Uterus (tissue), 4 donors: ENCODE results near the gene NFIC. TPM values are rescaled to one million over a fixed set of nuclear protein-coding genes. Genes with fewer than 3 reads are reported as not detected.
"Not testable (repeated sequence)": the region's sequence is repeated elsewhere in the genome, so short reads cannot be mapped to it uniquely, and the experiment has no call there.

Experiments
- DNase-seq, 2 donors: peaks; one replicate each; pipeline ENCODE4 v3.0.0-alpha.2; 2019 to 2020
- H3K27ac ChIP-seq, 2 donors: fragments of 200-600 bp; sonication (generic); 1 replicate in 1 of 2; 2 replicates in 1 of 2; pipeline ENCODE4 v1.5.1; 2016 to 2018
- H3K27me3 ChIP-seq, 2 donors: fragments of 200-600 bp; sonication (generic); one replicate each; pipeline ENCODE4 v1.5.1; 2018 to 2019; ENCODE audit warnings: control low read depth in 1 of 2
- H3K36me3 ChIP-seq, 2 donors: fragments of 200-600 bp; sonication (generic); one replicate each; pipeline ENCODE4 v1.5.1; 2019; ENCODE audit warnings: control low read depth in 1 of 2
- H3K4me1 ChIP-seq, 2 donors: fragments of 200-600 bp; sonication (generic); one replicate each; pipeline ENCODE4 v1.5.1; 2018 to 2019; ENCODE audit warnings: control low read depth in 1 of 2
- H3K4me3 ChIP-seq, 2 donors: fragments of 200-600 bp; sonication (generic); 1 replicate in 1 of 2; 2 replicates in 1 of 2; pipeline ENCODE4 v1.5.1; 2018 to 2019; ENCODE audit warnings: mild to moderate bottlenecking in 1 of 2
- H3K9me3 ChIP-seq, 2 donors: fragments of 200-600 bp; sonication (generic); one replicate each; pipeline ENCODE4 v1.5.1; 2019; ENCODE audit warnings: control low read depth in 1 of 2
- POLR2A ChIP-seq, 2 donors: fragments of 450-650 bp; IDR thresholded peaks; one replicate each; pipeline ENCODE4 v1.6.1; 2016; ENCODE audit warnings: antibody characterized with exemption in 2 of 2, mild to moderate bottlenecking in 1 of 2, moderate library complexity in 1 of 2
- intact Hi-C: fragments of 100-400 bp; cut with DNase I; formaldehyde crosslinking; loops from one replicate; pipeline ENCODE4 v1.15.1; 2023; ENCODE audit warnings: low total_unique reads
- total RNA-seq, 4 donors: library from RNA; depleted of rRNA in 3 of 4; stranded (reverse); fragments of >200 nt in 3 of 4; gene quantifications; one replicate each; pipeline versions ENCODE4 v1.1.0 to v1.2.4, GENCODE V29; 2014 to 2023
- TF ChIP-seq, protein P1 (sequence below), 4 experiments: fragments of 200-600 bp in 2 of 4; fragments of 450-650 bp in 2 of 4; sonication (generic) in 2 of 4; IDR thresholded peaks; one replicate each; pipeline ENCODE4 v1.5.1; 2016 to 2019; ENCODE audit warnings: antibody characterized with exemption in 4 of 4, mild to moderate bottlenecking in 2 of 4, moderate library complexity in 1 of 4
- donor health status: DM: yes; HTN: yes; CAD: no.

The NFIC gene
- total RNA-seq, 4 donors from 2014 or later, result 18.5 to 361 (median 82.9) TPM

DNA sequence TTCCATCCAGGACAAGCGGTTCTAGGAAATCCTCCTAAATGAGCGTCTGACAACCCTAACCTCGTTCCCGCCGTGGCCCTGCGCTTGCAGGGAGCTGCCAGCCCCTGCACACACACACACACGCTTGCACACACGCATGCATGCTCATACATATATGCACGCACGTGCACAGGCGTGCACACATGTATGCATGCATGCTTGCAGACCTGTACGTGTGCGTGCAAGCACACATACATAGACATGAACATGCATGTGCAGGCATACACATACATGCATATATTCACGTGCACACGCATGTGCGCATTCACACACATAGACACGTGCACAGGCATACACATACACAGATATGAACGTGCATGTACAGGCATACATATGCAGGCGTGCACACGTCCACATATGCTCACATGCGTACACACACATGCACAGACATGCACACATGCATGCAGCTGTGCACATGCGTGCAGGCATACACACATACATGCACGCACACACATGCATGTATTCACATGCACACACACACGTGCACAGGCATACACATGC, 78.4 kb downstream of the NFIC start:
- intact Hi-C loops, result no loop called here
- peaks cover 0 to 4% of the 10 kb centered on the region in 2 donors for H3K4me1 ChIP-seq
- H3K27ac ChIP-seq, result no peak overlapping the region

DNA sequence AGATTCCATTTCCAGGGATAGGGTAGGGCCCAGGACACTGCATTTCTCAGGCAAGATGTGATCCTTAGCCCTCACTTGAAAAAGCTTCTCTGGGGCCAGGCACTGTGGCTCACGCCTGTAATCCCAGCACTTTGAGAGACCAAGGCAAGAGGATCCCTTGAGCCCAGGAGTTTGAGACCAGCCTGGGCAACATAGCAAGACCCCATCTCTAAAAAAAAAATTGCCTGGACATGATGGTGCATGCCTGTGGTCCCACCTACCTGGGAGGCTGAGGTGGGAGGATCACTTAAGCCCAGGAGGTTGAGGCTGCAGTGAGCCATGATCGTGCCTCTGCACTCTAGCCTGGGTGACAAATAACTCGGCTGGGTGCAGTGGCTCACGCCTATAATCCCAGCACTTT, 80.3 kb downstream of the NFIC start:
- H3K36me3 ChIP-seq, H3K4me3 ChIP-seq, H3K27me3 ChIP-seq, DNase-seq, intact Hi-C loops, H3K9me3 ChIP-seq: not testable (repeated sequence)
- Histone ChIP-seq H3K27ac (peak overlapping the region in 1 of 2 donors; percentile 6), H3K4me1 (peaks cover 0 to 10% of the 10 kb centered on the region in 2 donors)

More for the DNA sequence above, 78.4 kb downstream of the NFIC start:
- TF ChIP-seq, protein P1, sequence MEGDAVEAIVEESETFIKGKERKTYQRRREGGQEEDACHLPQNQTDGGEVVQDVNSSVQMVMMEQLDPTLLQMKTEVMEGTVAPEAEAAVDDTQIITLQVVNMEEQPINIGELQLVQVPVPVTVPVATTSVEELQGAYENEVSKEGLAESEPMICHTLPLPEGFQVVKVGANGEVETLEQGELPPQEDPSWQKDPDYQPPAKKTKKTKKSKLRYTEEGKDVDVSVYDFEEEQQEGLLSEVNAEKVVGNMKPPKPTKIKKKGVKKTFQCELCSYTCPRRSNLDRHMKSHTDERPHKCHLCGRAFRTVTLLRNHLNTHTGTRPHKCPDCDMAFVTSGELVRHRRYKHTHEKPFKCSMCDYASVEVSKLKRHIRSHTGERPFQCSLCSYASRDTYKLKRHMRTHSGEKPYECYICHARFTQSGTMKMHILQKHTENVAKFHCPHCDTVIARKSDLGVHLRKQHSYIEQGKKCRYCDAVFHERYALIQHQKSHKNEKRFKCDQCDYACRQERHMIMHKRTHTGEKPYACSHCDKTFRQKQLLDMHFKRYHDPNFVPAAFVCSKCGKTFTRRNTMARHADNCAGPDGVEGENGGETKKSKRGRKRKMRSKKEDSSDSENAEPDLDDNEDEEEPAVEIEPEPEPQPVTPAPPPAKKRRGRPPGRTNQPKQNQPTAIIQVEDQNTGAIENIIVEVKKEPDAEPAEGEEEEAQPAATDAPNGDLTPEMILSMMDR (IDR thresholded peaks at IDR 0.05), result no peak
- no peak for TF ChIP-seq POLR2A (IDR thresholded peaks at IDR 0.05)
- Histone ChIP-seq H3K9me3 (no peaks in the 10 kb centered on the region), H3K27me3 (no peaks in the 10 kb centered on the region), H3K4me3 (no peak overlapping the region), H3K36me3 (no peaks in the 10 kb centered on the region)
- DNase-seq, result no peak

DNA sequence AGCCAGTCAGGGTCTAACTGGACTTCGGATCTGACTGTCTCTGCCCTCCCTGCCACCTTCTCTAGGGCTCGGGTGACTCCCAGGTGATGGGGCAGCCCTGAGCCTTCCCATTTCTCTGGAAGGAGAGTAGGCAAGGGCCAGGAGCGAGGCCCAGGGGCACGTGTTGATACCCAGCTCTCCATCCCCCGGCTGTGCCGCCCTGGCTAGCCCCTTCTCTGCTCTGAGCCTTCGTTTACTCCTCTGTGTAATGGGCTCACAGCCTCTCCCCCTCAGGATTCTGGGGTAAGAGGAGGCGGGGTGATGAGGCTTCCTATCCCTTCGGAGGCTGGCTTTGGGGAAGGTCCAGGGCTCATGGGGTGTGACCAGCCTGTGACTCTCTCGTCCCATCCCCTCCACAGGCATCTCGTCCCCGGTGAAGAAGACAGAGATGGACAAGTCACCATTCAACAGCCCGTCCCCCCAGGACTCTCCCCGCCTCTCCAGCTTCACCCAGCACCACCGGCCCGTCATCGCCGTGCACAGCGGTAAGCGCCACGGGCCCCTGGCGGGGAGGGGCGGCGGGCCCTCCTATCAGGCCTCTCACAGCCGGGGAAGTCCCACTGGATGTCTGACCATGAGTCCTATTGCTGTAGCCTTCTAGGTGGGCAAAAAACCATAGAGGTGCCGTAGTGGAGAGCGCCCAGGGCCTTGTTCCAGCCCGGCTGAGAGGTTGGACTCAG, 82.4 kb downstream of the NFIC start:
- Histone ChIP-seq H3K27me3 (no peaks in the 10 kb centered on the region), H3K4me3 (no peak overlapping the region), H3K9me3 (no peaks in the 10 kb centered on the region), H3K27ac (peak overlapping the region; percentile 91 to 98), H3K4me1 (peaks cover 0 to 11% of the 10 kb centered on the region in 2 donors), H3K36me3 (no peaks in the 10 kb centered on the region)
- peak in 1 of 2 donors; percentile 21 for DNase-seq
- TF ChIP-seq, protein P1 (IDR thresholded peaks at IDR 0.05), result no peak
- no peak for TF ChIP-seq POLR2A (IDR thresholded peaks at IDR 0.05)
- intact Hi-C loops, result no loop called here

DNA sequence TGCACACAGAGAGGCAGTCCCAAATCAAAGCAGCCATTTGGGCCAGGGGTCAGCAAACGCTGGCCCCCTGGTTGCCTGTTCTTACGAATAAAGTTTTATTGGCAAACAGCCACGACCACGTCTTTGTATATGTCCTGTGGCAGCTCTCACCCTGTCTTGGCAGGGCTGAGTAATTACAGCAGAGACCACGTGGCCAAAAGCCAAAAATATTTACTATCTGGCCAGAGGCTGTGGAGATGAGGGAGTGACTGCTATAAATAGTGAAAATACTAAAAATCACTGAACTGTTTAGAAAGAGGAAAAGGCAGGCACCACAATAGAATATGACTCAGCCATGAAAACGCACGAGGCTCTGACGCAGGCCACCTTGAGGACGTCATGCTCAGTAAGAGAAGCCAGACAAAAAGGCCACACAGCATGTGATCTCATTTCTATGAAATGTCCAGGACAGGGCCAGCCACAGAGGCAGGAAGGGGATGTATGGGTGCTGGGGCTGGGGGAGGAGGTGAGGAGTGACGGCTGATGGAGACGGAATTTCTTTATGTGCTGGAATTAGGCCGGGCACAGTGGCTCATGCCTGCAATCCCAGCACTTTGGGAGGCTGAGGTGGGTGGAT, 84.5 kb downstream of the NFIC start:
- Histone ChIP-seq H3K27ac (peak overlapping the region; percentile 91 to 98), H3K36me3 (no peaks in the 10 kb centered on the region), H3K9me3 (no peaks in the 10 kb centered on the region), H3K4me1 (peaks cover 0 to 10% of the 10 kb centered on the region in 2 donors), H3K27me3 (no peaks in the 10 kb centered on the region), H3K4me3 (no peak overlapping the region)
- TF ChIP-seq POLR2A (IDR thresholded peaks at IDR 0.05), result peak in 1 of 2 donors; percentile 53
- TF ChIP-seq, protein P1 (IDR thresholded peaks at IDR 0.05), result no peak
- peak; percentile 88 to 93 for DNase-seq
- intact Hi-C loops, result no loop called here

DNA sequence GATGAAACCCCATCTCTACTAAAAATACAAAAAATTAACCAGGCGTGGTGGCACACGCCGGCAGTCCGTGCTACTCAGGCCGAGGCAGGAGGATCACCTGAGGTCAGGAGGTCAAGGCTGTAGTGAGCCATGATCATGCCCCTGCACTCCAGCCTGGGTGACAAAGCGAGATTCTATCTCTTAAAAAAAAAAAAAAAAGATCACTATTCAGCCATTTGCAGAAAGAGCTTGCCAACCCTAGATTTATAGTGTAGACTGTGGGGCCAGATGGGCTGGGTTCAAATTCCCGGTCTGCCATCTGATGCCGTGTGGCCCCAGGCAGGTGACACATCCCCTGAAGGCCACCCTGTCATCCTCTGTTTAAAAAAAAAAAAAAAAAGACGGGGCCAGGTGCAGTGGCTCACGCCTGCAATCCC, 85.1 kb downstream of the NFIC start:
- Histone ChIP-seq H3K27me3 (no peaks in the 10 kb centered on the region), H3K27ac (peak overlapping the region; percentile 91 to 98), H3K36me3 (no peaks in the 10 kb centered on the region), H3K4me3 (no peak overlapping the region), H3K4me1 (peaks cover 0 to 16% of the 10 kb centered on the region in 2 donors), H3K9me3 (no peaks in the 10 kb centered on the region)
- peak in 1 of 2 donors; percentile 19 for DNase-seq
- intact Hi-C loops, result no loop called here
- no peak for TF ChIP-seq POLR2A (IDR thresholded peaks at IDR 0.05)
- TF ChIP-seq, protein P1 (IDR thresholded peaks at IDR 0.05), result no peak
